ENCODE measurements around the gene TOMM22.
"Not testable (repeated sequence)": the region's sequence is repeated elsewhere in the genome, so short reads cannot be mapped to it uniquely, and the experiment has no call there.

Gene TOMM22

DNA sequence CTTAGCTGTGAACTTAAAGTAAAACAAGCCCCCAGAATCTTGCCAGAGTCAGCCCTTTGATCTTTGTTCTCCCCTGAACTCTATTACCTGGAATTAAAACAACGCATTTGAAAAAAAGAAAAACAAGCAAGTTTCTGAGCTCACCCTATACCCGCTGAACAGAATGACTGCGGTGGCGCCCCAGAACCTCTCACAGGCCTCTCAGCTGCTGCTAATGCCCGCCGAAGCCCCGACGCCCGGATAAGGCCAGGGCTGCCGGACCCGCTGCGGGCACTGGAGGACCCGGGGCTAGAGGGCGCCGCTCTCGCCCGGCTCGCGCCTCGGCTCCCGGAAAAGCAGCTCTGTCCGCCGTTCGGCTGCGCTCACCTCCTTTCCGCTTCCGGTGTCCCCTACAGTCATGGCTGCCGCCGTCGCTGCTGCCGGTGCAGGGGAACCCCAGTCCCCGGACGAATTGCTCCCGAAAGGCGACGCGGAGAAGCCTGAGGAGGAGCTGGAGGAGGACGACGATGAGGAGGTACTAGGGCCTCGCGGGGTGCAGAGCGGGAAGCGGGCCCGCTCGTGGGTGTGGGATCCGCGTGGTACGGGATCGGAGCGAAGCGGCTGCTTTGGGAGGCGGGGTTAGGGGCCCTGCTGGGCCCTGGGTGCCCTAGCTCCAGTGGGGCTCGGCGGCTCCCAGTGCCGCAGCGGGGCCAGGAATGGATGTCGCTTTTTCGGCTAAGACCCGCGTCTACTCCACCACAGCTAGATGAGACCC is at the start of gene TOMM22:
Gene TOMM22 (plus strand): TSS at position 376 of the 754 bp plus-strand sequence. CDS start 22 bp downstream, at position 398.
- H3K36me3 ChIP-seq (ENCODE audit: insufficient read depth, insufficient read length, low read length), result peaks cover 40% of the 10 kb centered on the region
- no peaks in the 10 kb centered on the region for H3K27me3 ChIP-seq (ENCODE audit: insufficient read depth, insufficient read length)
- no peaks in the 10 kb centered on the region; the same call in 1 of the 2 replicates for H3K9me3 ChIP-seq (ENCODE audit: insufficient read depth, low read length)
- H3K9ac ChIP-seq (ENCODE audit: insufficient read length, low read depth), result peak within 1 kb of the TSS; percentile 99
- H3K4me1 ChIP-seq (ENCODE audit: insufficient read depth, insufficient read length), result peaks cover 2% of the 10 kb centered on the region
- TF ChIP-seq ZNF274 (IDR thresholded peaks at IDR 0.05; ENCODE audit: low read depth, low read length) (no peak), YY1 (IDR thresholded peaks at IDR 0.05; ENCODE audit: insufficient read depth, insufficient read length) (peak; percentile 87)
- DNase-seq (ENCODE audit: low read depth, low spot score), result peak; percentile 74
- H3K4me3 ChIP-seq (ENCODE audit: insufficient read length, low read depth), result peak within 1 kb of the TSS; percentile 95

GRCh38 chr22:38632528-38632927 is 49.2 kb upstream of the TOMM22 start:
- Histone ChIP-seq H3K27me3 (ENCODE audit: insufficient read depth, insufficient read length) (no peaks in the 10 kb centered on the region), H3K9me3 (ENCODE audit: insufficient read depth, low read length) (no peaks in the 10 kb centered on the region), H3K4me3 (ENCODE audit: insufficient read length, low read depth) (no peak overlapping the region), H3K9ac (ENCODE audit: insufficient read length, low read depth) (no peak overlapping the region), H3K4me1 (ENCODE audit: insufficient read depth, insufficient read length) (no peaks in the 10 kb centered on the region), H3K36me3 (ENCODE audit: insufficient read depth, insufficient read length, low read length) (peaks cover 16% of the 10 kb centered on the region)
- no peak for TF ChIP-seq ZNF274 (IDR thresholded peaks at IDR 0.05; ENCODE audit: low read depth, low read length)
- TF ChIP-seq YY1 (IDR thresholded peaks at IDR 0.05; ENCODE audit: insufficient read depth, insufficient read length), result no peak
- no peak for TF ChIP-seq SUZ12 (IDR thresholded peaks at IDR 0.05; ENCODE audit: extremely low read depth, insufficient read depth, insufficient read length)
- DNase-seq (ENCODE audit: low read depth, low spot score), result no peak

GRCh38 chr22:38638216-38638615 is 43.5 kb upstream of the TOMM22 start:
- TF ChIP-seq SUZ12 (IDR thresholded peaks at IDR 0.05; ENCODE audit: extremely low read depth, insufficient read depth, insufficient read length) (no peak), YY1 (IDR thresholded peaks at IDR 0.05; ENCODE audit: insufficient read depth, insufficient read length) (no peak), ZNF274 (IDR thresholded peaks at IDR 0.05; ENCODE audit: low read depth, low read length) (no peak)
- H3K9me3 ChIP-seq (ENCODE audit: insufficient read depth, low read length), result no peaks in the 10 kb centered on the region
- no peak for DNase-seq (ENCODE audit: low read depth, low spot score)
- H3K4me1 ChIP-seq (ENCODE audit: insufficient read depth, insufficient read length), result no peaks in the 10 kb centered on the region
- no peaks in the 10 kb centered on the region for H3K27me3 ChIP-seq (ENCODE audit: insufficient read depth, insufficient read length)
- H3K36me3 ChIP-seq (ENCODE audit: insufficient read depth, insufficient read length, low read length), result peaks cover 19% of the 10 kb centered on the region
- no peak overlapping the region for H3K9ac ChIP-seq (ENCODE audit: insufficient read length, low read depth)
- H3K4me3 ChIP-seq (ENCODE audit: insufficient read length, low read depth), result no peak overlapping the region

DNA sequence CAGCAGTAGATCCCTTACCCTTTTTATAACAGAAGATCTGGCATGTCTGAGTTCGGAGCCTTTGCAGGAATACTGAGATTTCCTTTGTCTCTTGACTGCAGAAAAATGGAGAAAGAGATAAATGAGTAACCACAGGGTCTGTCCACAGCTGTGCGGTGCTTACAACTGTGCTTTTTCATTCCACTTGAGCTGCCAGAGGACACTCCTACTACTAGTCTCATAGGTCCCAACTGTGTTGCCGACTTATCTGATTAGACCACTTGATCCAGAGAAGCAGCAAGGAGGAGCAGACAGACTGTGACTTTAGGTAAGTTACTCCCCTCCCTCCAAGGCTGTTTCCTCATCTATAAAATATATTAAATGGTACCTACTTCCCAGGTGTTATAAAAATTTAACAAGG is 43.0 kb upstream of the TOMM22 start:
- H3K4me1 ChIP-seq (ENCODE audit: insufficient read depth, insufficient read length), result no peaks in the 10 kb centered on the region
- no peak overlapping the region for H3K9ac ChIP-seq (ENCODE audit: insufficient read length, low read depth)
- H3K9me3 ChIP-seq (ENCODE audit: insufficient read depth, low read length), result no peaks in the 10 kb centered on the region
- no peak for DNase-seq (ENCODE audit: low read depth, low spot score)
- no peak for TF ChIP-seq YY1 (IDR thresholded peaks at IDR 0.05; ENCODE audit: insufficient read depth, insufficient read length)
- TF ChIP-seq ZNF274 (IDR thresholded peaks at IDR 0.05; ENCODE audit: low read depth, low read length), result no peak
- no peak for TF ChIP-seq SUZ12 (IDR thresholded peaks at IDR 0.05; ENCODE audit: extremely low read depth, insufficient read depth, insufficient read length)
- H3K36me3 ChIP-seq (ENCODE audit: insufficient read depth, insufficient read length, low read length), result peaks cover 19% of the 10 kb centered on the region
- no peak overlapping the region for H3K4me3 ChIP-seq (ENCODE audit: insufficient read length, low read depth)
- H3K27me3 ChIP-seq (ENCODE audit: insufficient read depth, insufficient read length), result no peaks in the 10 kb centered on the region

DNA sequence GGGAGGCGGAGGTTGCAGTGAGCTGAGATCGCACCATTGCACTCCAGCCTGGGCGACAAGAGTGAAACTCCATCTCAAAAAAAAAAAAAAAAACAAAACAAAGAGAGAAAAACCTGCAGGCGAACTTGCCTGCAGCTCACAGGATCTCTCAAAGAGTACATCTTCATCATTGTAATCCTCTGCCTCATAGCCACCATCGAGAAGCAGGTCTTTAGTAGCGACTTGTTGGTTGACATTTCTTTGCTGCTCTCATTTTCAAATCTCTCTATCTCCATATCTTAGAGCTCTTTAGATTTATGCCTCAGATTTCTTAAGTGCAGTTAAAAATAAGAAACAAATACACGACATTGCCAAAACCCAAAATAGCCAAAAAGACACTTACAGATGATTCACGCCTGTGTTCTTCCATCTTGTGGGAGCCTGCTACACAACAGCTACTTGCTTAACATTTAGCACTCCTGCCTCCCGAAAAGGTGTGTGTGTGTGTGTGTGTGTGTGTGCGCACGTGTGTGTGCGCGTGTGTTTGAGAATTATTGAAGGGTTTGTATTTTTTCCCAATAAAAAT is 40.2 kb upstream of the TOMM22 start:
- Histone ChIP-seq H3K4me3 (ENCODE audit: insufficient read length, low read depth) (no peak overlapping the region), H3K36me3 (ENCODE audit: insufficient read depth, insufficient read length, low read length) (peaks cover 17% of the 10 kb centered on the region), H3K27me3 (ENCODE audit: insufficient read depth, insufficient read length) (no peaks in the 10 kb centered on the region), H3K9me3 (ENCODE audit: insufficient read depth, low read length) (no peaks in the 10 kb centered on the region), H3K4me1 (ENCODE audit: insufficient read depth, insufficient read length) (no peaks in the 10 kb centered on the region), H3K9ac (ENCODE audit: insufficient read length, low read depth) (no peak overlapping the region)
- TF ChIP-seq ZNF274 (IDR thresholded peaks at IDR 0.05; ENCODE audit: low read depth, low read length), result no peak
- TF ChIP-seq SUZ12 (IDR thresholded peaks at IDR 0.05; ENCODE audit: extremely low read depth, insufficient read depth, insufficient read length), result no peak
- no peak for TF ChIP-seq YY1 (IDR thresholded peaks at IDR 0.05; ENCODE audit: insufficient read depth, insufficient read length)
- DNase-seq (ENCODE audit: low read depth, low spot score), result no peak

GRCh38 chr22:38644245-38644644 is 37.5 kb upstream of the TOMM22 start:
- H3K27me3 ChIP-seq (ENCODE audit: insufficient read depth, insufficient read length); H3K9ac ChIP-seq (ENCODE audit: insufficient read length, low read depth); DNase-seq (ENCODE audit: low read depth, low spot score); H3K4me3 ChIP-seq (ENCODE audit: insufficient read length, low read depth); H3K9me3 ChIP-seq (ENCODE audit: insufficient read depth, low read length); H3K4me1 ChIP-seq (ENCODE audit: insufficient read depth, insufficient read length): not testable (repeated sequence)
- peaks cover 16% of the 10 kb centered on the region for H3K36me3 ChIP-seq (ENCODE audit: insufficient read depth, insufficient read length, low read length)

DNA sequence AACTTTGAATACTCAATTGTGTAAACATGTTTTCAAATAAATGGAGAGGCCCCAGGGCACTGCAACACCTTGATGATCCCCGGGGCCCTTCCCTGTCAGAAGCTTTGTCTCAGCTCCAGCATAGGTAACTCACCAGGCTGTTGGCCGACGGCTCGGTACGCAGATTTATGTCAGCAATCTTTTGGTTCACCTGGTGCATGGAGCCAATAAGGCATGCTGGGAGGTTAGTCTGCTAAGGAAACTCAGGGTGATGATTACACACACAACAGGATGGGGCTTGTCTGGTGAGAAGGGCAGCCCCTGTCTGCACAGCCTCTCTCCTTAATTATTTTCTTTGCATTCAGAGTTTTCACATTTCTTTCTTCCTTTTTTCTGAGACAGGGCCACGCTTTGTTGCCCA is 36.3 kb upstream of the TOMM22 start:
- no peaks in the 10 kb centered on the region for H3K9me3 ChIP-seq (ENCODE audit: insufficient read depth, low read length)

More for the DNA sequence above, 36.3 kb upstream of the TOMM22 start:
- Histone ChIP-seq H3K27me3 (ENCODE audit: insufficient read depth, insufficient read length) (no peaks in the 10 kb centered on the region), H3K9ac (ENCODE audit: insufficient read length, low read depth) (no peak overlapping the region), H3K4me1 (ENCODE audit: insufficient read depth, insufficient read length) (no peaks in the 10 kb centered on the region), H3K4me3 (ENCODE audit: insufficient read length, low read depth) (no peak overlapping the region), H3K36me3 (ENCODE audit: insufficient read depth, insufficient read length, low read length) (peaks cover 20% of the 10 kb centered on the region)
- TF ChIP-seq ZNF274 (IDR thresholded peaks at IDR 0.05; ENCODE audit: low read depth, low read length) (no peak), YY1 (IDR thresholded peaks at IDR 0.05; ENCODE audit: insufficient read depth, insufficient read length) (no peak), SUZ12 (IDR thresholded peaks at IDR 0.05; ENCODE audit: extremely low read depth, insufficient read depth, insufficient read length) (no peak)
- DNase-seq (ENCODE audit: low read depth, low spot score), result no peak

Data from NT2/D1 (cell line).